ENCODE measurements around the gene CACNA2D4.

Gene CACNA2D4

DNA sequence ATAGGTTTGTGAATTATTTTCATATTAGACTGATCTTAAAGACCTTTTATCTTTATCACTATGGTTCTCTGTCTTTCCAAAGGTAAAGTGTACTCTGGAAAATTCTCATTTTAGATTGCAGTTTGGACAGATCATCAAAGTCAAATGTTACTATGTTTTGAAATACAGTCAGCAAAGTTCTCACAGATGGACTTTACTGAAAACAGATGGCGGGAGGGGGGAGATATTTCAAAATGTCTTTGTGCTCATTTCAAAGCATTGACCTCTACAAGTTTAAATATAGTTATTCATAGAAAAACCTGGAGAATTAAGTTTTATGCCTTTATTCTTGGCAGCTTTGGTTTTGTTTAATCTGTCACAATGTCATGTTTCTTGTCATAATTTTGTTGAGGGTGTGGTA, 149.8 kb downstream of the CACNA2D4 start:
- no peak for DNase-seq

DNA sequence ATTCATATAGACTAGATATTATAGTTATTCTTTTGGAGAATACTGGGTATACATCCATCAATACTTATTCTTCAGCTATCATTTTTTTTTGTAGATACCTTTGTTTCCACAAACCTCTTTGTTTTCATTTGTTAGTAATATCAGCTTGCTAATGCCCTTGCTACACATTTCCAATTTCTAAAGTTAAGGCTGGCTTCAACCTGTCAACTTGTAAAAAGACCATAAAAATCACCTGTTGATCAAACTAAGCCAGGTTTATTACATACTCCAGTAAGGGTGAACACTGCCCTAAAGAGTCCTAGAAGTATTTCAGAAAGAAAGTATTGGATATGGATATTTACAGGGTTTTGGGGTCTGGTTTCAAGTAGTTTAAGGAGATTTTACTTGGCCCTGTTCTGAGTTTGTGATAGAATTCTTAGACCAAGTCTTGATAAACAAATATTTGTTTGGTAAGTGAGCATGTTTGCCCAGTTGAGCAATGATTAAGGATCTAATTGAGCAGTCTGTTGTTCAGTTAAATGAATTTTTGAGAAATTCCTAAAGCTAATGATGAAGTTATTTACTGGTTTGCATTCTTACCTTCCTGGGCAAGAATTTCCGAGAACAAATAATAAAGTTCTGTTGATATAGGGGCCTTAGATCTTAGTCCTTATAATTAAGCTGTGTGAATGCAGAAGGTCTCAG, 150.9 kb downstream of the CACNA2D4 start:
- DNase-seq: no peak

DNA sequence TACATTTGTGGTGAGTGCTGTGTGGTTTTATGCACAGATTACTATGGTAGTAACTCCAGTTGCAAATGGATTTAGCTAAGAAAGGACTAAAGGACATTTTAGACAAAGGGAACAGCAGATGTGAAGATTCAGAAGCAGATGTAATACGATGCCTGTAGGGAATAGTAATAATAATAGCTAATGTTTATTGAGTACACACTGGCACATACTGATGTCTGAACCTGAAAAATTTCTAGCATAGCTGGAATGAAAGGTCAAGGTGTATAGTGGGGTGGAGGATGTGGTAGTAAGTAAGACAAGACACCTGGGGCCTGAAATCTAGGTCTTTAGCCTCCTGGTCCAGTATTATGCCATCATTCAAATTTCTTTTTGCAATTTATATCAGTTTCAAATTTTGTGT, 152.3 kb downstream of the CACNA2D4 start:
- DNase-seq: no peak

DNA sequence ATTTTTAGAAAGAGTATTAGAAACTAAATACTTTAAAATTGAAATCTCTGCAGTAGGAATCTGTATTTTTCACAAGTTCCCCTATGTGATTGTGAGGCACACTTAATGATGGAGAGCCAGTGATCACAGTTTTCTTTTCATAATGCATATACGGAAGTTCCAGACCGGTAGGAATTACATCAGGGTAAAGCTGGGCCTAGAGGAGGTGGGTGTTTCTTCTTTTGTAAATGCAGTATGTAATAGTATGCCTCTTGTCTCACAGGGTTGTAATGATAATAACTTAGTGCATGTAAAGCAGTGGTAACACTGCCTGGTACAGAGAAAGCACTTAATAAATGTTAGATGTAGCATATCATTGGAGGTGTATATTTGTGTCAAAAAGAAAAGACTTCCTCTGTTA, 155.3 kb downstream of the CACNA2D4 start:
- no peak for DNase-seq

DNA sequence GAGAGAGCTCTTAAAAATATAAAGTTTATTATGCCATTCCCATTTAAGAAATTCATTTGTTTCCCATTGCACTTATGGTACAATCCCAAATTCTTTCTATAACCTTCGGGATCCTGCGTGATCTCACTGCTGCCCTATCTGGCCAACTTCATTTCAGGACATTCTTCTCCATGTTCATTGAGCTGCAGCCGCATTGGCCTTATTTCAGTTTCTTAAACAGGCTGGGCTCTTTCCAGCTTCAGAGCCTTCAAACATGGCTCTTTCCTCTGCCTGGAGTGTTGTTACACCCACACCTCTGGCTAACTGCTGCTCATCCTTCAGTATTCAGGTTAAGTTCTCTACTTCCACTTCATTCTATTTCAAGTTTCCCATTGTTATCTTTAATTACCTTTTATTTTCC, 156.6 kb downstream of the CACNA2D4 start:
- no peak for DNase-seq

DNA sequence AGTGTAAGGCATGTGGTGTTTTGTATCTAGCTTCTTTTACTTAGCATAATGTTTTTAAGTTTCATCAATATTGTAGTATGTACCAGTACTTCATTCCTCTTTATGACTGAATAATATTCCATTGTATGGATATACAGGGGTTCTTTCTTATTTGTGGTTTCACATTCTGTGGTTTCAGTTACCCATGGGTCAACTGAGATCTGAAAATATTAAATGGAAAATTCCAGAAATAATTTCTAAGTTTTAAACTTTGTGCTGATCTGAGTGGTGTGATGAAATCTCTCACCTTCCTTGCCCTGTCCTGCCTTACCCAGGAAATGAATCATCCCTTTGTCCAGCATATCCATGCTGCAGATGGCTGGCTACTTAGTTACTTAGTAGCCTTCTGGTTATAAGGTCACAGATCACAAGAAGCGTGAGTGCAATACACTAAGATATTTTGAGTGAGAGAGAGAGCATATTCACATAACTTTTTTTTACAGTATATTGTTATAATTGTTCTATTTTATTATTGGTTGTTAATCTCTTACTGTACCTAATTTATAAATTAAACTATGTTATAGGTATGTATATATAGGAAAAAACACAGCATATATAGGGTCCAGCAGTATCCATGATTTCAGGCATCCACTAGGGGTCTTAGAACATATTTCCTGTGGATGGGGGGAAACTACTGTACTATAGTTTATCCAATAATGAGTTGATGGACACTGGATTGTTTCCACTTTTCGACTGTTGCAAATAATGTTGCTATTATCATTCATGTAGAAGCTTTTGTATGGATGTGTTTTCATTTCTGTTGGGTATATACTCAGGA, 157.7 kb downstream of the CACNA2D4 start:
- no peak for DNase-seq

DNA sequence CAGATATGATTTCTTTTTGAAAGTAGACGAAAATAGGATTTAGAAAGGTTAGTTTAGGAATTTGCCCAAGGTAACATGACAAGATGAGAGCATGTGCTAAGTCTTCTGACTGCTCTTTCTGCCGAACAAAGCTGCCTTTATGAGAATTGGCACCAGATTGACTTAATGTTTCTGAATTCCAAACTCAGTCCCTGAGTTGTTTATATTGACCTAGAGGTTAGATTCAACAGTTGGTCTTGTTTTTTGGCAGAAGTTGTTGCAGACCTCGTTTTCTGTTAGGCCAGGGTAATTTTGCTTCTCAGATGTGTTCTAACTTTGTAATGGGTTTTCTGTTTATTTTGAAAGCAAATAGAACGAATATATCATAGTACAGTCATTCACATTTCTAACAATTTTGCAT, 159.6 kb downstream of the CACNA2D4 start:
- DNase-seq: no peak

DNA sequence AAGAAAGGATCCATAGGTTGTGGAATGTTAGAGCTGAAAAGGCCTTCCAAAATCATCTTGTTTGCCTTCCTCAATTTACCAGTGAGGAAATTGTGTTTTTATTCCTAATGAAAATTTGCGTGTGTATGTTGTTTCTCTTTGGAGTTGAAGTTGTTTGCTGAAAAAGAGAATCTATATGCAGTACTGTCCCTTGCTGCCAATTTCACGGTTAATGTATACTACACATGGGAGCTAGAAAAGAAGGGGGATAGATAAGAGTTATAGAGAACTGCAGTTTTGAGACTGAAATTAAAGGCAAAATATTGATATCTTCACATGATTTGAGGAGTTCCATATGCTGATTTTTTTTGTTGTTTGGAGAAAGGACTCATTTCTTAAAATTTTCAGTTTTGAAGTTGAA, 160.1 kb downstream of the CACNA2D4 start:
- DNase-seq: no peak

DNA sequence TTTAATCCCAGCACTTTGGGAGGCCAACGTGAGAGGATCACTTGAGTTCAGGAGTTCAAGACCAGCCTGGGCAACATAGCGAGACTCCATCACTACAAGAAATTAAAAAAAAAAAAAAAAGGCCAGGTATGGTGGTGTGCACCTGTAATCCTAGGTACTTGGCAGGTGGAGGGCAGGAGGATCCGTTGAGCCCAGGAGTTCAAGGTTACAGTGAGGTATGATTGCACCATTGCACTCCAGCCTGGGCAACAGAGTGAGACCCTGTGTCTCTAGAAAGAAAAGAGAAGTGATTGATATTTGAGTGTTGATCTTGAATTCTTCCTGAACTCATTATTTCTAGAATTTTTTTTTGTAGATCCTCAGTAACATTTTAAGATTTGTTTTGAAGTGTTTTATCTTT, 168.2 kb downstream of the CACNA2D4 start:
- DNase-seq: no peak

DNA sequence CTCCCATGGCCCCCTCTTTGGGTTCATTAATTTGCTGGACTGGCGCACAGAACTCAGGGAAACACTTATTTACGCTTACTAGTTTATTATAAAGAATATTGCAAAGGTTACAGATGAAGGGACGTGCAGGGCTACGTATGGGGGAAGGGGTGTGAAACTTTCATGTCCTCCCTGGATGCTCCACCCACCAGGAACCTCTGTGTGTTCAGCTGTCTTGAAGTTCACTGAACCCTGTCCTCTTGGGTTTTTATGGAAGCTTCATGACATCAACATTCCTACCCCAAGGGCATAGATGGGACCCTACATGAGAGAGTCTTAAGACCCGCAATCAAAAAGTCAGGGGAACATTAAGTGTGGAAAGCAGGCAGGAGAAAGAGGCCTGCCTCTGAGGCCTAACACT, 169.4 kb downstream of the CACNA2D4 start:
- DNase-seq: no peak

DNA sequence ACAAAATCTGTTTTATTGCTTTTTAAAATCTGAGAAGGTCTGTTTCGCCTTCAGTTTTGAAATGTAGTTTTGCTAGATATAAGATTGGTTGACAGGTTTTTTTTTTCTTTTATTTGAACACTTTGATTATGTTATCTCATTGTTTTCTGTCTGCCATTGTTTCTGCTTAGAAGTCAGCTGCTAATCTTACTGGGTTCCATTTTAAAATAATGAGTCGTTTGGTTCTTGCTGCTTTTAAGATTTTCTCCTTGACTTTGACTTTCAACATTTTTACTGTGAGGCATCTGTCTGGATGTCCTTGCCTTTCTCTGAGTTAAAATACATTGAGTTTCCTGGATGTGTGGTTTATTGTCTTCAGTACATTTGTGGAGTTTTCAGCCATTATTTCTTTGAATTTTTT, 170.8 kb downstream of the CACNA2D4 start:
- DNase-seq: no peak

DNA sequence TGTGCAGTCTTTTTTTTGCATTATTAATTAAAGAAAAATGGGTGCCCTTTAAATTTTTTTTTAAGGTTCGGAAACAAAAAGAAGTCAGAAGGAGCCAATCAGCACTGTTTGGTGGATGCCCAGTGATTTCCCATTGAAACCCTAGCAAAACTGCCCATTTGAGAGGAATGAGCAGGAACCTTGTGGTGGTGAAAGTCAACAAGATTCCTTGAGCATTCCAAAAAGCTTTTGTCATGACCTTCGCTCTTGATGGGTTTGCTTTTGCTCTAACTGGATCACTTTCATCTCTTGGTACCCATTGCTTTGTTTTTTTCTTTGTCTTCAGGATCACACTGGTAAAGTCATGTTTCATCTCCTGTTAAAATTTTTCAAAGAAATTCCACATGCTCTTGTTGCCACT, 173.5 kb downstream of the CACNA2D4 start:
- DNase-seq: no peak

All from stimulated activated naive CD4-positive, alpha-beta T cell (primary cell).